T-helper 1 cell treated with Interleukin-12 subunit alpha and Interleukin-12 subunit beta and Interleukin-4 antibody, amounts not matched to agents 30 μg/mL and 1 μg/mL, for 36 hours (primary cell): Measurements from ENCODE around the gene ITGA2B.
"Not testable (repeated sequence)": the region's sequence is repeated elsewhere in the genome, so short reads cannot be mapped to it uniquely, and the experiment has no call there.

ENCODE experiments used
- H3K27ac Mint-ChIP-seq: one replicate; pipeline ENCODE4 v1.8.0; 2021; ENCODE audit warnings: mild to moderate bottlenecking, mixed read lengths
- H3K27me3 Mint-ChIP-seq: one replicate; pipeline ENCODE4 v1.8.0; 2021; ENCODE audit warnings: low read depth, mixed read lengths
- H3K36me3 Mint-ChIP-seq: one replicate; pipeline ENCODE4 v1.8.0; 2021; ENCODE audit warnings: low read depth, mixed read lengths
- H3K4me1 Mint-ChIP-seq: one replicate; pipeline ENCODE4 v1.8.0; 2021; ENCODE audit warnings: low read depth, mixed read lengths
- H3K4me3 Mint-ChIP-seq: one replicate; pipeline ENCODE4 v1.8.0; 2021; ENCODE audit warnings: mild to moderate bottlenecking, moderate library complexity, mixed read lengths
- H3K9me3 Mint-ChIP-seq: one replicate; pipeline ENCODE4 v1.8.0; 2021; ENCODE audit warnings: mixed read lengths

The ITGA2B gene

DNA sequence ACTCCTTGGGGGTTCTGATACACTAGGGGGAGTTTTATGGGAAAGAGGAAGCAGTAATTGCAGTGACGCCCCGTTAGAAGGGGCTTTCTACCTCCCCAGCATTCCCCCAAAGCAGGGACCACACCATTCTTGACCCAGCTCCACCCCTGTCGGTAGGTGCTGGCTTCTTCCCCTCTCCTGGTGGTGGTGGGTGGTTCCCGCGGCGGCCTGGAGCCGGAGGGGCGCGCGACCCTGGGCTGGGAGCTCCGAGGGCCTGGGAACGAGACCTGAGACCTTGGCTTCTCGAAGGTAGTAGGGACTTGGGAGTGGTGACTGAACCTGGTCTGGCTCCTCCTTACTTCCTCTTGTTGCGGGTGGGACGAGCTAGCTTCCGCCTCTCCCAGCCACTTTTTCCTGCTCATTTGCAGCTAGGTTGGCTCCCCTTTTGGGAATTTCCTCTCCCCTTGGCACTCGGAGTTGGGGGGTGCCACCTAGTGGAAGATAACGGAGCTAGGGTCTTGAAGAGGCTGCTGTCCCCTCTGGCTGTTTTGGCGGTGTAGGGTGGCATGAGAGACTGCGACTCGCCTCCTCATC, 43.9 kb downstream of the ITGA2B start:
- no peaks in the 10 kb centered on the region for H3K36me3 Mint-ChIP-seq
- H3K4me1 Mint-ChIP-seq = peaks cover 20% of the 10 kb centered on the region
- peak overlapping the region; percentile 78 for H3K27ac Mint-ChIP-seq
- H3K27me3 Mint-ChIP-seq = peaks cover 12% of the 10 kb centered on the region
- peak overlapping the region; percentile 94 for H3K4me3 Mint-ChIP-seq
- no peaks in the 10 kb centered on the region for H3K9me3 Mint-ChIP-seq

DNA sequence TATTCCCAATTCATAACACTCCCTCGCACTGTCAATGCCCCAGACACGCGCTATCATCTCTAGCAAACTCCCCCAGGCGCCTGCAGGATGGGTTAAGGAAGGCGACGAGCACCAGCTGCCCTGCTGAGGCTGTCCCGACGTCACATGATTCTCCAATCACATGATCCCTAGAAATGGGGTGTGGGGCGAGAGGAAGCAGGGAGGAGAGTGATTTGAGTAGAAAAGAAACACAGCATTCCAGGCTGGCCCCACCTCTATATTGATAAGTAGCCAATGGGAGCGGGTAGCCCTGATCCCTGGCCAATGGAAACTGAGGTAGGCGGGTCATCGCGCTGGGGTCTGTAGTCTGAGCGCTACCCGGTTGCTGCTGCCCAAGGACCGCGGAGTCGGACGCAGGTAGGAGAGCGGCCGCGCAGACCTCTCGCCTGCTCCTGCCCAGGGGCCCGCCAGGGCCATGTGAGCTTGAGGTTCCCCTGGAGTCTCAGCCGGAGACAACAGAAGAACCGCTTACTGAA, 44.5 kb downstream of the ITGA2B start, which contains the start of gene GRN:
Gene GRN (plus strand): TSS at position 364 of the 515 bp plus-strand sequence. CDS start 3,863 bp downstream, outside the sequence.
- peaks cover 12% of the 10 kb centered on the region for H3K27me3 Mint-ChIP-seq
- no peaks in the 10 kb centered on the region for H3K9me3 Mint-ChIP-seq
- no peaks in the 10 kb centered on the region for H3K36me3 Mint-ChIP-seq
- H3K4me1 Mint-ChIP-seq = peaks cover 20% of the 10 kb centered on the region
- peak within 1 kb of the TSS; percentile 78 for H3K27ac Mint-ChIP-seq
- peak within 1 kb of the TSS; percentile 94 for H3K4me3 Mint-ChIP-seq

DNA sequence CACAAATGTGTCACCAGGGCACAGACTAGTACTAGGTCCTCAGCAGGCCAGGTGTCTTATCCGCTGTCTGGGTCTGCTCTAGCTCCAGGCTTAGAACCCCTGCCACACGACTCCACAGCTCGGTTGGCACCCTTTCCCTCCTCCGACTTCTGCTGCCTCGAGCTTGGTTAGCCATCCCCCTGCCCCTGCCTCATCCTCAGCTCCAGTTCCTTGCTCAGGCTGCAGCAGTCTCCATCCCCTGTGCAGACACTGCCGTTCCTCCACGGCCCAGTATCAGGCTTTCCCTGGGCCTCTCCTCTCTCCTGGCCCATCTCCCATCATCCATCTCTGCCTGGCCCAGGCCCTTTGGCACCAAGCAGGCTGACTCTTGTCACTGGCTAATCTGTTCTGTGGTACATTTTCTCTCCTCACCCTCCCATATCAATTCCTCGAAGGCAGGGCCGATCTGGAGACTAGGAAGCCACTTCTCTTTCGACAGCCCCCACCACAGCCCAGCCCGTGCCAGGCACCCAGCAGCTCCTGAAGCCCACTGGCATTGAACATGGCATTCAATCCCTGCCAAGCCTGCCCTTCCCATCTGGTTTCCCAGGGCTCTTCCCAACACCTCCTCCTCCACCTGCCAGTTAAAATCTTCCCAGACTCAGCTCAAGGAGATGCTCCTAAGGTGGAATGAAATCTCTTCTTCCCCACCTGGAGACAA, 45.8 kb downstream of the ITGA2B start:
- Mint-ChIP-seq H3K9me3 (no peaks in the 10 kb centered on the region), H3K4me3 (no peak overlapping the region), H3K27me3 (peaks cover 12% of the 10 kb centered on the region), H3K27ac (no peak overlapping the region), H3K36me3 (no peaks in the 10 kb centered on the region), H3K4me1 (peaks cover 19% of the 10 kb centered on the region)

DNA sequence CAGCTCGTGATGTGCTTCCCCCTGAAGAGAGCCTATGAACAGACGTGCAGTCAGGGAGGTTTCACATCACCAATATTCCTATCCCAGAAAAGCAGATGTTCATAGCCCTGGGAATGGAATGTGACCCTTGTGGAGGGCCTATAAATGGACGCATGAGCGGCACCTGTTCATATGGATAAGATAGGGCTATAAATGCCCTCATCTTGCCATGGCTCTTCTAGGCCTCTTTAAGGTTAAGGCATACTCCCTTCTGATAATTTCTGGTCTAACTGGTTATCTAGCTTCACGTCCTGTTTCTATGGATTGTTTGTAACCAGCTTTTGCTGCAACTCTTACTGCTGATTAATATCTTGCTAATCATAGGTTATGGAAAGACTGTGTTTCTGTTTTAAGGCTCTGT, 48.9 kb downstream of the ITGA2B start:
- H3K4me3 Mint-ChIP-seq, H3K27ac Mint-ChIP-seq, H3K9me3 Mint-ChIP-seq, H3K36me3 Mint-ChIP-seq, H3K4me1 Mint-ChIP-seq: not testable (repeated sequence)
- peaks cover 12% of the 10 kb centered on the region for H3K27me3 Mint-ChIP-seq

DNA sequence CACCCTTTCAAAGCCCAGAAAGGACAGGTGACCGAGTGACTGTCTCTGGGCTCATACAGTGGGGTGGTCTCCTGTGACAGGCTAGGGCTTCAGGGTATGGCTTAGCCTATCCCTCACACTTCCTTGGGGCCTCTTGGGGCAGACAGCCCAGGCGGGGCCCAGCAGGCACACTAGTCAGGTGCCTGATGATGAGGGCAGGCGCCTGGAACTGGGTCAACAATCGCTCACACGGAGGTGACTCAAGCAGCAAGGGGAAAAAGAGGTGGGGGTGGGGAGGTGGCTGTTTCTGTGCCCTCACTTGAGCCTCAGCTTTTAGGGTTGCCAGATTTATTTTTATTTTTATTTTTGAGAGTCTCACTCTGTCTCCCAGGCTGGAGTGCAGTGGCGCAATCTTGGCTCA, 50.7 kb downstream of the ITGA2B start:
- Mint-ChIP-seq H3K4me3 (no peak overlapping the region), H3K4me1 (no peaks in the 10 kb centered on the region), H3K9me3 (no peaks in the 10 kb centered on the region), H3K27me3 (peaks cover 11% of the 10 kb centered on the region), H3K36me3 (no peaks in the 10 kb centered on the region), H3K27ac (no peak overlapping the region)

DNA sequence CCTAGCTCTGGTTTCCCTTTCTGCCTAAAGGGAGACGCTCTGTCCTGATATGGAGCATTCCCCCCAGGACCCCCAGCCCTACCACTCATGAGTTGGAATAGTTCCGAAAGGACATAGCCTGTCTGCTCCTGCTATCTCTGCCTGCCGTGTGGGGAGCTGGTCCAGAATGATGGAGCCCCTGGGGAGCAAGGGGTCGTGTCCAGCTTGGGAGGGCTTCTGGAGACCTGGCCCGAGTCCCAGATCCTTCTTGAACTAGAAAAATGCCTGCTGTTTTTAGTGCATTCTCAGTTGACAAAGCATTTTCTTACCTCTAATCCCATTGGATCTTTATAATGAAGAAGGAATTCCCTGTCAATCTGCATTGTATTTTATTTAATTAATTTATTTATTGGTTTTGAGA, 53.5 kb downstream of the ITGA2B start:
- H3K4me3 Mint-ChIP-seq = no peak overlapping the region
- H3K9me3 Mint-ChIP-seq = no peaks in the 10 kb centered on the region
- no peaks in the 10 kb centered on the region for H3K27me3 Mint-ChIP-seq
- no peak overlapping the region for H3K27ac Mint-ChIP-seq
- peaks cover 5% of the 10 kb centered on the region for H3K4me1 Mint-ChIP-seq
- H3K36me3 Mint-ChIP-seq = no peaks in the 10 kb centered on the region

DNA sequence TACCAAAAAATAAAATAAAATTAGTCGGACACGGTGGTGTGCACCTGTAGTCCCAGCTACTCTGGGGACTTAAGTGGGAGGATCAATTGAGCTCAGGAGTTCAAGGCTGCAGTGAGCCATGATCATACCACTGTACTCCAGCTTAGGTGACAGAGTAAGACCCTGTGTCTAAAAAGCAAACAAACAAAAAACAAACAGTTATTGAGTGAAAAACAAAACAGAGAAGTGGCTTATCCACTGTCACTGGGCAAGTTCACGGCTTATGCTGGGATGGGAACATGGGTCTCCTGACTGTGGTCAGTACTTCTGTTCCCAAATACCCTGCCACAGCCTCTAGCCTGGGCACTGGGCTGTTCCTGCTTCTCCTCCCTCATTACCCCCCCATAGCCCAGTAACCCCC, 53.9 kb downstream of the ITGA2B start:
- Mint-ChIP-seq H3K4me3 (no peak overlapping the region), H3K27ac (no peak overlapping the region), H3K4me1 (peaks cover 5% of the 10 kb centered on the region), H3K9me3 (no peaks in the 10 kb centered on the region), H3K36me3 (no peaks in the 10 kb centered on the region), H3K27me3 (no peaks in the 10 kb centered on the region)

DNA sequence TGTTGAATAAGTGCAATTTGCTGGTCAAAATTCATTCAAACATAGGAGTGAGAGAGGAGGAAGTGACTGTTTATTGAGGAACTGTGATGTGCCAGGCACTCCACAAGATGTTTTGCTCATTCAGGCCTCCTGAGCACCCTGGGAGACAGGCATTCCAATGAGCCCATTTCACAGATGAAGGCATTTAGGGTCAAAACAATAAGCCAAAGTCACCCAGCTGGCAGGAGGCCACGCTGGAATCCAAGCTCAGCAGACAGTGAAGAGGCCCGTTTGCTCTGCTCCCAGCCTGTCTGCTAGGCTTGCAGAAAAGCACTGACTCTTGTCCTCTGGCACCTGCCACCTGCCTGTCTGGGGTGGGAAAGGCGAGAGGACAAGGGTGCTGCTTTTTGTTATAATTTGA, 54.7 kb downstream of the ITGA2B start:
- Mint-ChIP-seq H3K27ac (no peak overlapping the region), H3K4me3 (no peak overlapping the region), H3K27me3 (no peaks in the 10 kb centered on the region), H3K9me3 (no peaks in the 10 kb centered on the region), H3K4me1 (peaks cover 5% of the 10 kb centered on the region), H3K36me3 (no peaks in the 10 kb centered on the region)

DNA sequence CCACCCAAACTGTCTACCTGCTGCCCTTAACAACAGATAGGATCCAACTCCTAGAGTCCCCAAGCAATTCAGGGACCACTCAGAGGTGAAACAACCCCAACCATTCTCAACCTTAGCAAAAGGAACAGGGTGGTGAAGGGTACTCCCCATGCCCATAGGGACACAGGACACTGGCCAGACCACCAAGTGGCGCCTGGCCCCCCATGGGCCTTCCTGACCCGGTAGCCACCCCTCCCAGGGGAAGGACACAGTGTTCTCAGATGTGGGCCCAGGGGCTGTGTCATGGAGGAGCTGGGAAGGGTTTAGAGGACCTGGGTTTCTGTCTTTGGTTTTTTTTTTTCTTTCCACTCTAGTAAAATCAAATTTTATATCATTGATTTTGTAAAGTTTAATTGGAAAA, 55.1 kb downstream of the ITGA2B start:
- Mint-ChIP-seq H3K9me3 (no peaks in the 10 kb centered on the region), H3K36me3 (no peaks in the 10 kb centered on the region), H3K27me3 (no peaks in the 10 kb centered on the region), H3K27ac (no peak overlapping the region), H3K4me3 (no peak overlapping the region), H3K4me1 (peaks cover 5% of the 10 kb centered on the region)

DNA sequence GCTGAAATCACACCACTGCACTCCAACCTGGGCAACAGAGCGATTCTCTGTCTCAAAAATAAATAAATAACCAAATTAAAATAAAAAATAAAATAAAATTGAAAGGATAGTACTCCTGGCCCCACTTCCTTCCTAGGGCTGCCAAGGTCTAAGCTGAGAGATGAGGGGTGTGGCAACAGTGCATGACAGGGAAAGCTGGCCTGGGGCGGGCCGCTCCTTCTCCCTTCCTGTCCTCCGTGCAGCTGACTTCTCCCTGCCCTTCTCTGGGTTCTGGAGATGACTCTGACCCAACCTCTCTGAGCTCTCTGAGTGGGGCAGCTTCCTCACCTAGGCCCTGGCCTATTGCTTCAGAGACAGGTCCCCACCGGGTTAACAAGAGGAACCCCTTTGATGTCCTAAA, 56.1 kb downstream of the ITGA2B start:
- peaks cover 5% of the 10 kb centered on the region for H3K4me1 Mint-ChIP-seq
- no peak overlapping the region for H3K27ac Mint-ChIP-seq
- H3K36me3 Mint-ChIP-seq = no peaks in the 10 kb centered on the region

DNA sequence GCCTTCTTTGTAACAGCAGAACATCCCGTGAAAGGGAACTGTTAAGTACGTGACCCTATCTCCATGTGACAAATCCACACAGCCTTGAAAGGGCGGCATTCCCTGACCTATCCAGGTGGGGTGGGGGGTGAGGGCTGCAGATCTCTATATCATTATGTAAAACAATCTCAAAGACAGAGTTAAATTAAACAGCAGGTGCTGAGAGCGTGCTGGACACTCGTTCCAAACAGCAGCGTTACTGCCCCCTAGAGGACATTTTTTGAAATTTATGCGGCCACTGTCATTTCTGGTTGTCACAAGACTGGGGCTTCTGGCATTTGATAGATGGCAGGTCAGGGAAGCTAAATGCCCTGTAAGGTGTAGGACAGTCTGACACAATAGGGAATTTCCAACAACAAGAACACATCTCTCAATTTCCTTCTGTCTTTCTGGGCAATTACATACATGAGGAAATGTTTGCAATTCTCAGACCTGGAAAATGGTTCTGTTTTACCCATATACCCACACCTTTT, 58.1 kb downstream of the ITGA2B start:
- H3K27me3 Mint-ChIP-seq = no peaks in the 10 kb centered on the region
- H3K27ac Mint-ChIP-seq = no peak overlapping the region
- peaks cover 8% of the 10 kb centered on the region for H3K4me1 Mint-ChIP-seq
- no peaks in the 10 kb centered on the region for H3K9me3 Mint-ChIP-seq
- H3K36me3 Mint-ChIP-seq = no peaks in the 10 kb centered on the region
- no peak overlapping the region for H3K4me3 Mint-ChIP-seq

More for the DNA sequence above, 56.1 kb downstream of the ITGA2B start:
- no peaks in the 10 kb centered on the region for H3K9me3 Mint-ChIP-seq
- H3K27me3 Mint-ChIP-seq = no peaks in the 10 kb centered on the region
- H3K4me3 Mint-ChIP-seq = no peak overlapping the region

DNA sequence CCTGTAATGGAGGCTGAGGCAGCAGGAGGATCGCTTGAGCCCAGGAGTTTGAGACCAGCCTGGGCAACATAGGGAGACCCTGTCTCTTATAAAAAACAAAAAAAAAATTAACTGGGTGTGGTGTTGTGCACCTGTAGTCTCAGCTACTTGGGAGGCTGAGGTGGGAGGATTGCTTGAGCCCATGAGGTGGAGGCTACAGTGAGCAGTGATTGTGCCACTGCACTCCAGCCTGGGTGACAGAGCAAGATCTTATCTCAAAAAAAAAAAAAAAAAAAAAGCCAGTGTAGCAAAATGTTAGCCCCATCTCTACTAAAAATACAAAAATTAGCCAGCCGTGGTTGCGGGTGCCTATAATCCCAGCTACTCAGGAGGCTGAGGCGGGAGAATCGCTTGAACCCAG, 59.2 kb downstream of the ITGA2B start:
- H3K27me3 Mint-ChIP-seq, H3K36me3 Mint-ChIP-seq, H3K9me3 Mint-ChIP-seq, H3K4me3 Mint-ChIP-seq, H3K27ac Mint-ChIP-seq: not testable (repeated sequence)
- H3K4me1 Mint-ChIP-seq = peaks cover 13% of the 10 kb centered on the region

DNA sequence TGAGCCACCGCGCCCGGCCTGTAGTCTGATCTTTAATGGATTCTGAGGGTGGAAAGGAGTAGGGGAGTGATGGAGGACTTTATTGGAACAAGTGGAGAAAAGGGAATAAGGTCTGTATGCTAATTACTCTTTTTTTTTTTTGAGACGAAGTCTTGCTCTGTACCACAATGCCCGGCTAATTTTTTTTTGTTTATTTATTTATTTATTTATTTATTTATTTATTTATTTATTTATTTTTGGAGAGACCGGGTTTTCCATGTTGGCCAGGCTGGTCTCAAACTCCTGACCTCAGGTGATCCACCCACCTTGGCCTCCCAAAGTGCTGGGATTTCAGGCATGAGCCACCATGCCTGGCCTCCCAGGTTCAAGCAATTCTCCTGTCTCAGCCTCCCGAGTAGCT, 59.9 kb downstream of the ITGA2B start:
- not testable (repeated sequence) for H3K4me3 Mint-ChIP-seq, H3K36me3 Mint-ChIP-seq, H3K9me3 Mint-ChIP-seq, H3K27ac Mint-ChIP-seq, H3K27me3 Mint-ChIP-seq
- H3K4me1 Mint-ChIP-seq = peaks cover 15% of the 10 kb centered on the region

DNA sequence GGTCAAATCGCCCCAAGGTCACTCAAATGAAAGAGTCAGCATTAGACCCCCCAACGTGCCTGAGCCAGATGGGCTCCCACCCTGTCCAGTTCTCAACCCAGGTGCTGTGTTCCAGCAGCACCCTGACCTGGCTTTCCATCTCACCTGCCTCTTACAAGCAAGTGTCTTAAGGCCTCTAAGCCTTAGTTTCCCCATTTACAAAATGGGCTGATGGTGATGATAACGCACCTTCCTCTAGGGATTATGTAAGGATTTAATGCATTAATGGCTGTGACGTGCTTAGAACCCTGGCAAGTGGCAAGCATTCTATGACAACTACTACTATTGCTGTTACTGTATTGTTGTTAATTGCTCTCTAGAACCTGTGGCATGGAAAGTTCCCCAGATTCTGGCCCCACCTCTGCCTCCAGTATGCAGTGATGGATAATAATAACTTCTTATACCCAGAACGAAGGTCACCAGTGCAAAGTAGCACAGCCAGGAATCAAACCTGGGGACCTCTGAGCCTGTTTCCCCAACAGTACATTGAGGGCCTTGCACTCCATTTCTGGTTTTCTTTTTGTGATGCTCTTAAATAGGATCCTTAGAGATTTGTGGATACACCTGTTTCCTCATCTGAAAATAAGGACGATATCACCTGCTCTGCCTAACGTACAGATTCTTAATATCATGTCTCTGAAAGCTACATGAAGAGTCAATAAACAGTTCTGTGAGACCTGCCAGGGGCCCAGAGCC, 61.6 kb downstream of the ITGA2B start:
- no peak overlapping the region for H3K4me3 Mint-ChIP-seq
- H3K4me1 Mint-ChIP-seq = peaks cover 19% of the 10 kb centered on the region
- peak overlapping the region; percentile 41 for H3K27ac Mint-ChIP-seq
- H3K27me3 Mint-ChIP-seq = no peaks in the 10 kb centered on the region
- H3K9me3 Mint-ChIP-seq = no peaks in the 10 kb centered on the region
- no peaks in the 10 kb centered on the region for H3K36me3 Mint-ChIP-seq
